DOHH2 (cell line): ENCODE data around the gene MAGI1.

Source experiments
- CTCF ChIP-seq: fragments of 200-600 bp; sonication (generic); IDR thresholded peaks from one replicate; pipeline ENCODE4 v1.5.1; 2014; ENCODE audit warnings: antibody characterized with exemption, mild to moderate bottlenecking, low read depth, low read length; ENCODE audit not compliant: poor library complexity, severe bottlenecking
- EZH2phosphoT487 ChIP-seq: fragments of 200-600 bp; sonication (generic); IDR thresholded peaks from 2 replicates; pipeline ENCODE4 v1.6.1; 2017; ENCODE audit warnings: borderline replicate concordance, mild to moderate bottlenecking, antibody characterized with exemption, low read length, moderate library complexity, mixed read lengths

DNA sequence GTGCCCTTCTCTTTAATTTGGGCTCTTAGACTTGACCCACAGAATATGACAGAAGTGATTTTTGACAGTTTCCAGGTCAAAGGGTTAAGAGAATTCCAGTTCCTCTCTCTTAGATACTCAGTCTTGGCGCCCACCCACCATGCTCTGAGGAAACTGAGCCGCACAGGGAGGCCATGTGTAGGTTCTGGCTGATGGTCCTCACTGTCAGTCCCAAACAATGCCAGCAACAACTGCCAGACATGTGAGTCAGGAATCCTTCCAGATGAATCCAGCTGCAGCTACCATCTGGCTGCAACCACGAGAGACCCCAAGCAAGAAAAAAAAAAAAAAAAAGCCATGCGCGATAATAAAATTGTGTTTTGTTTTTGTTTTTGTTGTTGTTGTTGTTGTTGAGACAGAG is 326.6 kb downstream of the MAGI1 start:
- TF ChIP-seq CTCF (no peak), EZH2phosphoT487 (no peak)
